Measurements from ENCODE around the gene RNF225.

GRCh38 chr19:58385891-58386575, 9.4 kb upstream of the RNF225 start:
- TF ChIP-seq, protein P1, sequence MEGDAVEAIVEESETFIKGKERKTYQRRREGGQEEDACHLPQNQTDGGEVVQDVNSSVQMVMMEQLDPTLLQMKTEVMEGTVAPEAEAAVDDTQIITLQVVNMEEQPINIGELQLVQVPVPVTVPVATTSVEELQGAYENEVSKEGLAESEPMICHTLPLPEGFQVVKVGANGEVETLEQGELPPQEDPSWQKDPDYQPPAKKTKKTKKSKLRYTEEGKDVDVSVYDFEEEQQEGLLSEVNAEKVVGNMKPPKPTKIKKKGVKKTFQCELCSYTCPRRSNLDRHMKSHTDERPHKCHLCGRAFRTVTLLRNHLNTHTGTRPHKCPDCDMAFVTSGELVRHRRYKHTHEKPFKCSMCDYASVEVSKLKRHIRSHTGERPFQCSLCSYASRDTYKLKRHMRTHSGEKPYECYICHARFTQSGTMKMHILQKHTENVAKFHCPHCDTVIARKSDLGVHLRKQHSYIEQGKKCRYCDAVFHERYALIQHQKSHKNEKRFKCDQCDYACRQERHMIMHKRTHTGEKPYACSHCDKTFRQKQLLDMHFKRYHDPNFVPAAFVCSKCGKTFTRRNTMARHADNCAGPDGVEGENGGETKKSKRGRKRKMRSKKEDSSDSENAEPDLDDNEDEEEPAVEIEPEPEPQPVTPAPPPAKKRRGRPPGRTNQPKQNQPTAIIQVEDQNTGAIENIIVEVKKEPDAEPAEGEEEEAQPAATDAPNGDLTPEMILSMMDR (IDR thresholded peaks at IDR 0.05): no peak
- TF ChIP-seq FOSL2 (IDR thresholded peaks at IDR 0.05; ENCODE audit: borderline replicate concordance, low read depth) (no peak), SIN3A (IDR thresholded peaks at IDR 0.05; ENCODE audit: borderline replicate concordance, low read depth, low read length) (no peak), MXI1 (IDR thresholded peaks at IDR 0.05; ENCODE audit: low read depth, low read length) (no peak), JUND (IDR thresholded peaks at IDR 0.05) (no peak), REST (IDR thresholded peaks at IDR 0.05; ENCODE audit: low read depth, low read length) (no peak), TAF1 (IDR thresholded peaks at IDR 0.05; ENCODE audit: borderline replicate concordance, low read depth, low read length) (no peak), GATA2 (CRISPR knock-in tag; IDR thresholded peaks at IDR 0.05) (no peak), EP300 (IDR thresholded peaks at IDR 0.05; ENCODE audit: borderline replicate concordance in 1 of 2, low read depth in 1 of 2, low read length in 1 of 2) (no peak), RAD21 (IDR thresholded peaks at IDR 0.05; ENCODE audit: low read length) (no peak)
- TF ChIP-seq, protein P2, sequence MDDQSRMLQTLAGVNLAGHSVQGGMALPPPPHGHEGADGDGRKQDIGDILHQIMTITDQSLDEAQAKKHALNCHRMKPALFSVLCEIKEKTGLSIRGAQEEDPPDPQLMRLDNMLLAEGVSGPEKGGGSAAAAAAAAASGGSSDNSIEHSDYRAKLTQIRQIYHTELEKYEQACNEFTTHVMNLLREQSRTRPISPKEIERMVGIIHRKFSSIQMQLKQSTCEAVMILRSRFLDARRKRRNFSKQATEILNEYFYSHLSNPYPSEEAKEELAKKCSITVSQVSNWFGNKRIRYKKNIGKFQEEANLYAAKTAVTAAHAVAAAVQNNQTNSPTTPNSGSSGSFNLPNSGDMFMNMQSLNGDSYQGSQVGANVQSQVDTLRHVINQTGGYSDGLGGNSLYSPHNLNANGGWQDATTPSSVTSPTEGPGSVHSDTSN (IDR thresholded peaks at IDR 0.05): no peak

All from SK-N-SH (cell line).